Pancreas (tissue), 10 donors: ENCODE data around the gene PTPRJ. TPM values are rescaled to one million over a fixed set of nuclear protein-coding genes. Genes with fewer than 3 reads are reported as not detected.

Experiments used
- ATAC-seq, 4 donors: fragments of 200-7000 bp; cut with Tn5 transposase; one replicate each; pipeline versions ENCODE4 v1.8.0 to v1.9.1; 2020; ENCODE audit warnings: mild to moderate bottlenecking in 4 of 4, moderate library complexity in 4 of 4
- DNase-seq, 6 donors: peaks; one replicate each; pipeline ENCODE4 v3.0.0-alpha.2; 2020
- FAIRE-seq: peaks from 2 replicates; lab custom pipeline; 2012; peaks lifted over from hg19 to GRCh38; lab: Jason Lieb, UNC
- H3K27ac ChIP-seq, 4 donors: fragments of 200-600 bp; sonication (generic); 1 replicate in 3 of 4; 2 replicates in 1 of 4; pipeline versions ENCODE4 v1.5.0 to v1.8.0; 2020
- H3K27me3 ChIP-seq, 4 donors: fragments of 200-600 bp; one replicate each; pipeline ENCODE4 v1.8.0; 2021
- H3K36me3 ChIP-seq, 3 donors: fragments of 200-600 bp; sonication (generic) in 1 of 3; one replicate each; pipeline versions ENCODE4 v1.5.0 to v1.8.0; 2020 to 2021
- H3K4me1 ChIP-seq, 3 donors: fragments of 200-600 bp; one replicate each; pipeline ENCODE4 v1.8.0; 2021
- H3K4me3 ChIP-seq, 4 donors: fragments of 200-600 bp; sonication (generic) in 2 of 4; one replicate each; pipeline versions ENCODE4 v1.5.0 to v1.8.0; 2020 to 2021
- H3K9me3 ChIP-seq, 4 donors: fragments of 200-600 bp; one replicate each; pipeline ENCODE4 v1.8.0; 2021
- WGBS, 2 donors: extraction: QIAGEN DNeasy Blood & Tissue Kit; methylation state at CpG; one replicate each; pipeline ENCODE4 v1.1.7; 2013; 5-methylcytosine and 5-hydroxymethylcytosine counted together
- intact Hi-C, 3 donors: fragments of 100-400 bp; cut with DNase I; formaldehyde crosslinking; loops; one replicate each; pipeline versions ENCODE4 v1.11.1 to v1.14.2; 2022
- polyA plus RNA-seq, 2 donors: library from polyadenylated mRNA; stranded (reverse); fragments of 200-250 nt; gene quantifications; one replicate each; pipeline ENCODE4 v1.2.3, GENCODE V29; 2013
- total RNA-seq, 6 donors: library from RNA; stranded (reverse); fragmentation: NEBNext Ultra II Directional in 4 of 6; extraction: Animal tissue kit (Norgen Biotek cat#: 25700) in 4 of 6; gene quantifications; one replicate each; pipeline versions ENCODE4 v1.2.1 to v1.2.4, GENCODE V29; 2021 to 2023
- TF ChIP-seq, protein P1 (sequence below), 4 donors: fragments of 200-600 bp; sonication (generic) in 3 of 4; IDR thresholded peaks; one replicate each; pipeline versions ENCODE4 v1.5.0 to v1.8.0; 2021; ENCODE audit warnings: antibody characterized with exemption in 4 of 4
- donor health status: healthy with polysubstance abuse.
- donor health status: DM: no; HTN: no; CAD: no; lungs with moderate emphysema.
- donor health status: DM: no; HTN: no; CAD: no.
- donor health status: control.
- donor health status: control.
- donor health status: Bipolar disorder and iron deficiency.
- donor health status: DM: yes; HTN: yes; CAD: no.
- donor health status: DM: no; HTN: no; CAD: no.
- donor health status: DM: no; HTN: no; CAD: no.
- donor health status: DM: yes; HTN: yes; CAD: no.

Gene PTPRJ
- total and polyA plus RNA-seq, 8 donors, result 3.6 to 32.8 (median 11.6) TPM

GRCh38 chr11:48170241-48171233, 190.2 kb downstream of the PTPRJ start:
- FAIRE-seq, result no peak
- intact Hi-C loops, result no loop called here
- no peaks in the 10 kb centered on the region for H3K4me1 ChIP-seq
- no peak overlapping the region for H3K4me3 ChIP-seq
- H3K27ac ChIP-seq, result no peak overlapping the region
- DNase-seq, result no peak
- WGBS, 2 donors, result 84% methylated on average over 10 of the region's 10 CpGs
- peaks cover 0 to under 1% (median 0%) of the 10 kb centered on the region in 3 donors for H3K36me3 ChIP-seq
- no peaks in the 10 kb centered on the region for H3K27me3 ChIP-seq
- TF ChIP-seq, protein P1, sequence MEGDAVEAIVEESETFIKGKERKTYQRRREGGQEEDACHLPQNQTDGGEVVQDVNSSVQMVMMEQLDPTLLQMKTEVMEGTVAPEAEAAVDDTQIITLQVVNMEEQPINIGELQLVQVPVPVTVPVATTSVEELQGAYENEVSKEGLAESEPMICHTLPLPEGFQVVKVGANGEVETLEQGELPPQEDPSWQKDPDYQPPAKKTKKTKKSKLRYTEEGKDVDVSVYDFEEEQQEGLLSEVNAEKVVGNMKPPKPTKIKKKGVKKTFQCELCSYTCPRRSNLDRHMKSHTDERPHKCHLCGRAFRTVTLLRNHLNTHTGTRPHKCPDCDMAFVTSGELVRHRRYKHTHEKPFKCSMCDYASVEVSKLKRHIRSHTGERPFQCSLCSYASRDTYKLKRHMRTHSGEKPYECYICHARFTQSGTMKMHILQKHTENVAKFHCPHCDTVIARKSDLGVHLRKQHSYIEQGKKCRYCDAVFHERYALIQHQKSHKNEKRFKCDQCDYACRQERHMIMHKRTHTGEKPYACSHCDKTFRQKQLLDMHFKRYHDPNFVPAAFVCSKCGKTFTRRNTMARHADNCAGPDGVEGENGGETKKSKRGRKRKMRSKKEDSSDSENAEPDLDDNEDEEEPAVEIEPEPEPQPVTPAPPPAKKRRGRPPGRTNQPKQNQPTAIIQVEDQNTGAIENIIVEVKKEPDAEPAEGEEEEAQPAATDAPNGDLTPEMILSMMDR (IDR thresholded peaks at IDR 0.05), result no peak
- H3K9me3 ChIP-seq, result no peaks in the 10 kb centered on the region
- peak in 2 of 4 donors; percentile 19 to 33 for ATAC-seq

DNA sequence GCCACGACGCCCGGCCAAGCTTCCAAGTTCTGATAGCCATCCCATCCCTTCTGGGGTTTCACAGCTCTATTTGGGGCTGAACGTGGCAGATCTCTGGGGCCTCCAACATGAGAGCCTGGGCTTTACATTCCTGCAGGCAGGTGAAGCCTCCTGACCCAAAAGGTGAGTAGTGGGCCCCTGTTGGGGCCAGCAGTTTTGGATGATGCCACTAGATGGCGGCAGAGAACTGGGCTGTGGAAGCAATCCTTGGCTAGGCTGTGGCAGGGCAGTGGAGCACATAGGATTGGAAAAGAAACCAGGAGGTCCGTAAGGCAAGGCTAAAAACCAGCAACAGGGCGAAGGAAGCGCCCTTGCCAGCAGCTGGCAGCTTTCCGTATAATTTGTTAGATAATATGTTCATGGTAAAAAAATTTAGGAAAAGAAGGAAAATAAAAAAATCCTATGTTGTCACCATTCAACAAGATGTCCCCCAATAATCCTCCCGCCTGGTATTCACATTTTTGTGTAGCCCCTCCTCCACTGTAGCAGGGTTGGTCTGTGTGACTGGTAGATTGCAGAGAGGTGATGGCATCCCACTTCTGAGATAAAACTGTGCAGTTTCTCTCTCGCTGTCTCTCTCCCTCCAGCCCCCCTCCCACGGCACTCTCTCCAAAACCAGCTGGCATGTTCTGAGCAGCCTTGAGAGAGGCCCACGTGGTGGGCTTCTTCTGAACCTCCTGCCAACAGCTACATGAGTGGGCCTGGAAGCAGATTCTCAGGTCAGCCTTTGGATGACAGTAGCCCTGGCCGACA, 192.7 kb downstream of the PTPRJ start:
- H3K36me3 ChIP-seq, result no peaks in the 10 kb centered on the region
- H3K9me3 ChIP-seq, result no peaks in the 10 kb centered on the region
- H3K4me3 ChIP-seq, result no peak overlapping the region
- intact Hi-C loops, result no loop called here
- TF ChIP-seq, protein P1 (IDR thresholded peaks at IDR 0.05), result peak; percentile 64 to 87 (median 78)
- no peaks in the 10 kb centered on the region for H3K4me1 ChIP-seq
- FAIRE-seq (no peak), ATAC-seq (peak; percentile 83 to 94 (median 92)), DNase-seq (peak; percentile 38 to 83 (median 66))
- 40 to 48% methylated on average over 14 of the region's 14 CpGs for WGBS, 2 donors
- H3K27ac ChIP-seq, result no peak overlapping the region
- no peaks in the 10 kb centered on the region for H3K27me3 ChIP-seq

- Histone ChIP-seq H3K9me3 (no peaks in the 10 kb centered on the region), H3K27ac (no peak overlapping the region), H3K27me3 (no peaks in the 10 kb centered on the region), H3K4me3 (no peak overlapping the region), H3K4me1 (no peaks in the 10 kb centered on the region), H3K36me3 (no peaks in the 10 kb centered on the region)
- DNase-seq (no peak), FAIRE-seq (no peak), ATAC-seq (no peak)
- WGBS, 2 donors, result 34 to 45% methylated on average over 4 of the region's 4 CpGs
- TF ChIP-seq, protein P1 (IDR thresholded peaks at IDR 0.05), result no peak
- intact Hi-C loops, result no loop called here
Measured at GRCh38 chr11:48177661-48178060, 197.3 kb downstream of the PTPRJ start.

- ATAC-seq, result no peak
- Histone ChIP-seq H3K4me1 (no peaks in the 10 kb centered on the region), H3K27ac (no peak overlapping the region), H3K4me3 (no peak overlapping the region), H3K9me3 (no peaks in the 10 kb centered on the region), H3K27me3 (no peaks in the 10 kb centered on the region), H3K36me3 (no peaks in the 10 kb centered on the region)
- FAIRE-seq, result no peak
- TF ChIP-seq, protein P1 (IDR thresholded peaks at IDR 0.05), result no peak
- intact Hi-C loops, result no loop called here
- DNase-seq, result no peak
- 62 to 65% methylated on average over 6 of the region's 6 CpGs for WGBS, 2 donors
Measured at GRCh38 chr11:48180627-48181026, 200.3 kb downstream of the PTPRJ start.
